PFSK-1 (cell line): ENCODE measurements around the gene POLR1E.

Experiments
- POLR2AphosphoS5 ChIP-seq: IDR thresholded peaks from 2 replicates; pipeline ENCODE4 v1.6.1; 2012; ENCODE audit warnings: low read depth, mild to moderate bottlenecking, control low read depth, low read length, moderate library complexity
- SIN3A ChIP-seq: IDR thresholded peaks from 2 replicates; pipeline ENCODE4 v1.6.1; 2012; ENCODE audit warnings: mild to moderate bottlenecking, low read length, moderate library complexity, borderline replicate concordance; ENCODE audit not compliant: insufficient read depth
- TAF1 ChIP-seq: IDR thresholded peaks from 2 replicates; pipeline ENCODE4 v1.6.1; 2012; ENCODE audit warnings: low read length, control low read depth, borderline replicate concordance; ENCODE audit not compliant: insufficient read depth
- TF ChIP-seq, protein P1 (sequence below), 2 experiments: IDR thresholded peaks; 2 replicates each; pipeline versions ENCODE4 v1.6.1 to v1.8.0; 2011 to 2012; ENCODE audit warnings: low read depth in 2 of 2, low read length in 2 of 2, control low read depth in 1 of 2, inconsistent platforms in 1 of 2, mild to moderate bottlenecking in 1 of 2, moderate library complexity in 1 of 2; ENCODE audit not compliant: insufficient read depth in 1 of 2

GRCh38 chr9:37503736-37504135 lies 18.0 kb downstream of the POLR1E start:
- TF ChIP-seq TAF1 (no peak), POLR2AphosphoS5 (no peak), SIN3A (no peak)
- TF ChIP-seq, protein P1, sequence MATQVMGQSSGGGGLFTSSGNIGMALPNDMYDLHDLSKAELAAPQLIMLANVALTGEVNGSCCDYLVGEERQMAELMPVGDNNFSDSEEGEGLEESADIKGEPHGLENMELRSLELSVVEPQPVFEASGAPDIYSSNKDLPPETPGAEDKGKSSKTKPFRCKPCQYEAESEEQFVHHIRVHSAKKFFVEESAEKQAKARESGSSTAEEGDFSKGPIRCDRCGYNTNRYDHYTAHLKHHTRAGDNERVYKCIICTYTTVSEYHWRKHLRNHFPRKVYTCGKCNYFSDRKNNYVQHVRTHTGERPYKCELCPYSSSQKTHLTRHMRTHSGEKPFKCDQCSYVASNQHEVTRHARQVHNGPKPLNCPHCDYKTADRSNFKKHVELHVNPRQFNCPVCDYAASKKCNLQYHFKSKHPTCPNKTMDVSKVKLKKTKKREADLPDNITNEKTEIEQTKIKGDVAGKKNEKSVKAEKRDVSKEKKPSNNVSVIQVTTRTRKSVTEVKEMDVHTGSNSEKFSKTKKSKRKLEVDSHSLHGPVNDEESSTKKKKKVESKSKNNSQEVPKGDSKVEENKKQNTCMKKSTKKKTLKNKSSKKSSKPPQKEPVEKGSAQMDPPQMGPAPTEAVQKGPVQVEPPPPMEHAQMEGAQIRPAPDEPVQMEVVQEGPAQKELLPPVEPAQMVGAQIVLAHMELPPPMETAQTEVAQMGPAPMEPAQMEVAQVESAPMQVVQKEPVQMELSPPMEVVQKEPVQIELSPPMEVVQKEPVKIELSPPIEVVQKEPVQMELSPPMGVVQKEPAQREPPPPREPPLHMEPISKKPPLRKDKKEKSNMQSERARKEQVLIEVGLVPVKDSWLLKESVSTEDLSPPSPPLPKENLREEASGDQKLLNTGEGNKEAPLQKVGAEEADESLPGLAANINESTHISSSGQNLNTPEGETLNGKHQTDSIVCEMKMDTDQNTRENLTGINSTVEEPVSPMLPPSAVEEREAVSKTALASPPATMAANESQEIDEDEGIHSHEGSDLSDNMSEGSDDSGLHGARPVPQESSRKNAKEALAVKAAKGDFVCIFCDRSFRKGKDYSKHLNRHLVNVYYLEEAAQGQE (IDR thresholded peaks at IDR 0.05; ENCODE audit: insufficient read depth in 1 of 2, low read depth in 2 of 2, low read length in 2 of 2) = no peak
